HTR-8/SVneo (cell line): ENCODE data around the gene CD1D.

Source experiments
- DNase-seq: peaks from one replicate; pipeline ENCODE4 v3.0.0; 2011; ENCODE audit warnings: low spot score, mixed read lengths; ENCODE audit not compliant: insufficient read length
- FAIRE-seq: peaks from 2 replicates; lab custom pipeline; 2011; peaks lifted over from hg19 to GRCh38; lab: Jason Lieb, UNC

Gene CD1D

GRCh38 chr1:158227904-158228623, 47.4 kb downstream of the CD1D start:
- FAIRE-seq (no peak), DNase-seq (no peak)
